Stomach (tissue), 4 donors: ENCODE results near the gene FBXL5.

ENCODE experiments used
- EP300 ChIP-seq: sonication (generic); formaldehyde crosslinking; IDR thresholded peaks from one replicate; pipeline ENCODE4 v1.6.1; 2017; ENCODE audit warnings: antibody characterized with exemption
- TF ChIP-seq, protein P1 (sequence below), 7 experiments: fragments of 450-650 bp in 4 of 7; fragments of 200-600 bp in 3 of 7; sonication (generic) in 3 of 7; IDR thresholded peaks; one replicate each; pipeline ENCODE4 v1.5.1; 2016 to 2019; ENCODE audit warnings: antibody characterized with exemption in 7 of 7, control low read depth in 2 of 7, mild to moderate bottlenecking in 1 of 7

DNA sequence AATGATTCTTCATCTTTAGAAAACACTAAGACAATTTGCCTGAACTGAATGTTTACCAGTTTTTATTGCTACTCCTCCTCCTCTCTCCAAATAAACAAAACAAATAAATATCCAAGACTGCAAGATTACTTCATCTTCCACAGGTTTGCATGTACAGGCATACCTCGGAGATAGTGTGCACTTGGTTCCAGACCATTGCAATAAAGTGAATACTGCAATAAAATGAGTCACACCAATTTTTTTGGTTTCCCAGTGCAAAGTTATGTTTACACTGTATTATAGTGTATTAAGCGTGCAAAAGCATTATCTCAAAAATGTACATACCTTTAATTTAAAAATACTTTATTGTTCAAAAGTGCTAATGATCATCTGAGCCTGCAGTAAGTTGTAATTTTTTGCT lies 53.3 kb downstream of the FBXL5 start:
- TF ChIP-seq, protein P1, sequence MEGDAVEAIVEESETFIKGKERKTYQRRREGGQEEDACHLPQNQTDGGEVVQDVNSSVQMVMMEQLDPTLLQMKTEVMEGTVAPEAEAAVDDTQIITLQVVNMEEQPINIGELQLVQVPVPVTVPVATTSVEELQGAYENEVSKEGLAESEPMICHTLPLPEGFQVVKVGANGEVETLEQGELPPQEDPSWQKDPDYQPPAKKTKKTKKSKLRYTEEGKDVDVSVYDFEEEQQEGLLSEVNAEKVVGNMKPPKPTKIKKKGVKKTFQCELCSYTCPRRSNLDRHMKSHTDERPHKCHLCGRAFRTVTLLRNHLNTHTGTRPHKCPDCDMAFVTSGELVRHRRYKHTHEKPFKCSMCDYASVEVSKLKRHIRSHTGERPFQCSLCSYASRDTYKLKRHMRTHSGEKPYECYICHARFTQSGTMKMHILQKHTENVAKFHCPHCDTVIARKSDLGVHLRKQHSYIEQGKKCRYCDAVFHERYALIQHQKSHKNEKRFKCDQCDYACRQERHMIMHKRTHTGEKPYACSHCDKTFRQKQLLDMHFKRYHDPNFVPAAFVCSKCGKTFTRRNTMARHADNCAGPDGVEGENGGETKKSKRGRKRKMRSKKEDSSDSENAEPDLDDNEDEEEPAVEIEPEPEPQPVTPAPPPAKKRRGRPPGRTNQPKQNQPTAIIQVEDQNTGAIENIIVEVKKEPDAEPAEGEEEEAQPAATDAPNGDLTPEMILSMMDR (IDR thresholded peaks at IDR 0.05): no peak
- no peak for TF ChIP-seq EP300
